Brain microvascular endothelial cell (primary cell): ENCODE measurements around the gene ESYT2.

ENCODE experiments used
- DNase-seq: peaks from one replicate; pipeline ENCODE4 v3.0.0-alpha.2; 2020
- H3K27ac ChIP-seq: fragments of 250-450 bp; sonication (Bioruptor Pico); 2 replicates; pipeline ENCODE4 v1.5.1; 2020; ENCODE audit warnings: mild to moderate bottlenecking, moderate library complexity
- H3K27me3 ChIP-seq: fragments of 250-450 bp; sonication (Bioruptor Pico); replicated peaks from 2 replicates; pipeline ENCODE4 v1.5.1; 2020; ENCODE audit warnings: mild to moderate bottlenecking
- H3K36me3 ChIP-seq: fragments of 250-450 bp; sonication (Bioruptor Pico); replicated peaks from 2 replicates; pipeline ENCODE4 v1.5.1; 2020; ENCODE audit warnings: mild to moderate bottlenecking
- H3K4me3 ChIP-seq: 2 replicates; pipeline ENCODE4 v1.5.1; 2011; ENCODE audit warnings: low read depth, mild to moderate bottlenecking, control low read depth, low read length, moderate library complexity
- in situ Hi-C: cut with HindIII; loops from 2 replicates; pipeline ENCODE4 v1.10.0; 2017; ENCODE audit warnings: low sequenced_read_pairs, low pct_ligation_motif_present
- TF ChIP-seq, protein P1 (sequence below): IDR thresholded peaks from 2 replicates; pipeline ENCODE4 v1.5.1; 2011; ENCODE audit warnings: low read depth, mild to moderate bottlenecking, moderate library complexity, low read length, control low read depth, inconsistent platforms; ENCODE audit errors: missing control alignments

ESYT2 gene

DNA sequence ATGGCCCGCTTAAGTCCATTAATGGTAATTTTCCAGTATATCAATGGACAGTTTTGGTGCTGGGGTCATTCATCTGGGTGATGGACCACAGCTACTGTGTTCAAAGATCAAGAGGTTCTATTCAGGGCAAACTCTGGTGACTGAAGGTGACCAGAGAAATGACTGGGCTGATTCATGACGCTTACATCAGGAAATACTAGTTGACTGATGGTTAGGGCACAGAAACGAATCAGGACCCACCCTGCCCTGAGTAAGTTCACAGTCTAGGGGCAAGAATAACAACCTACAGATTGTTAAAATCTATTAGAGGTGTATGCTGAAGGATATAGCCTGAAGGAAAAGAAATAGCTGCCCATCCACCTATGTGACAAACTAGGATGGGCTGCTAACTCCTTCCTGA is 134.3 kb downstream of the ESYT2 start:
- no peak overlapping the region for H3K27ac ChIP-seq

DNA sequence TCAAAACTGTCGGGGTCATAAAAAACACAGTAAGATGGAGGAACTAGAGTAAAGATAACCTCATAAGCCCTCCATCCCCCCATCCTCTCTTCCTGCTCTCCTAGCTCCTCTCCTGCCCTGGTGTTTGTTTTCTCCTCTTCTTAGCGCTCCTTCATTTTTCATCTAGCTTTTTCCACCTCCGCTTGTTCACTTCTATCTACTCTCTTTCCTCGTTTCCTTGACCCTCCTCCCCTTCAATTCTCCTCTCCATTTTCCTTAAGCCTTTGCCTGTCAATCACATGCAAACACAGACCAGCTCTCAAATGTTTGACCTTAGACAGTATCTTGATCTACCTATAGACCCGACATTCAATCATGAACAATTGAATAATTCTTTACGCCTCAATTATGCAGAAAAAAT is 134.7 kb downstream of the ESYT2 start:
- Histone ChIP-seq H3K27ac (no peak overlapping the region), H3K27me3 (no peaks in the 10 kb centered on the region), H3K4me3 (no peak overlapping the region), H3K36me3 (no peaks in the 10 kb centered on the region)
- in situ Hi-C loops: no loop called here
- TF ChIP-seq, protein P1, sequence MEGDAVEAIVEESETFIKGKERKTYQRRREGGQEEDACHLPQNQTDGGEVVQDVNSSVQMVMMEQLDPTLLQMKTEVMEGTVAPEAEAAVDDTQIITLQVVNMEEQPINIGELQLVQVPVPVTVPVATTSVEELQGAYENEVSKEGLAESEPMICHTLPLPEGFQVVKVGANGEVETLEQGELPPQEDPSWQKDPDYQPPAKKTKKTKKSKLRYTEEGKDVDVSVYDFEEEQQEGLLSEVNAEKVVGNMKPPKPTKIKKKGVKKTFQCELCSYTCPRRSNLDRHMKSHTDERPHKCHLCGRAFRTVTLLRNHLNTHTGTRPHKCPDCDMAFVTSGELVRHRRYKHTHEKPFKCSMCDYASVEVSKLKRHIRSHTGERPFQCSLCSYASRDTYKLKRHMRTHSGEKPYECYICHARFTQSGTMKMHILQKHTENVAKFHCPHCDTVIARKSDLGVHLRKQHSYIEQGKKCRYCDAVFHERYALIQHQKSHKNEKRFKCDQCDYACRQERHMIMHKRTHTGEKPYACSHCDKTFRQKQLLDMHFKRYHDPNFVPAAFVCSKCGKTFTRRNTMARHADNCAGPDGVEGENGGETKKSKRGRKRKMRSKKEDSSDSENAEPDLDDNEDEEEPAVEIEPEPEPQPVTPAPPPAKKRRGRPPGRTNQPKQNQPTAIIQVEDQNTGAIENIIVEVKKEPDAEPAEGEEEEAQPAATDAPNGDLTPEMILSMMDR: no peak
- DNase-seq: no peak

More for the DNA sequence above, 134.3 kb downstream of the ESYT2 start:
- no peak overlapping the region for H3K4me3 ChIP-seq
- no peaks in the 10 kb centered on the region for H3K36me3 ChIP-seq
- no peaks in the 10 kb centered on the region for H3K27me3 ChIP-seq
- no peak for DNase-seq
- in situ Hi-C loops: no loop called here
- TF ChIP-seq, protein P1: no peak

DNA sequence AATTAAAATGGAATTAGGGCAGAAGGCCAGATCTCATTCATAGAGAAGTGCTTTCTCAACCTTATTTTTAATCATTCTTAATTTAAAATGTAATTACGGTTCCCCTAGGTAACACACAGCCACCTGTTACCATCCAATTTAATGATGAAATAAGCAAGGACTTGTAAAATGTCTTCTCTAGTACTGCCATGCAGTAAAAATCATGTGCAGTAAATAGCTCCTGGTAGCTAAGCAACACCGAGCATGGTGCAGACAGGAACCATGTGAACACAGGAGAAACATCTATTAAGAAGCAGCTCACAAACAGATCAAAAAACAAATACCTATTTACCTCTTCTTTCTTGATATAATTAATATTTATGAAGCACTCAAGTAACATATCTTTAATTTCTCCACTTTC is 139.8 kb downstream of the ESYT2 start:
- TF ChIP-seq, protein P1: no peak
- no peak overlapping the region for H3K27ac ChIP-seq
- H3K4me3 ChIP-seq: no peak overlapping the region
- H3K27me3 ChIP-seq: no peaks in the 10 kb centered on the region
- no peaks in the 10 kb centered on the region for H3K36me3 ChIP-seq
- no peak for DNase-seq
- in situ Hi-C loops: no loop called here

DNA sequence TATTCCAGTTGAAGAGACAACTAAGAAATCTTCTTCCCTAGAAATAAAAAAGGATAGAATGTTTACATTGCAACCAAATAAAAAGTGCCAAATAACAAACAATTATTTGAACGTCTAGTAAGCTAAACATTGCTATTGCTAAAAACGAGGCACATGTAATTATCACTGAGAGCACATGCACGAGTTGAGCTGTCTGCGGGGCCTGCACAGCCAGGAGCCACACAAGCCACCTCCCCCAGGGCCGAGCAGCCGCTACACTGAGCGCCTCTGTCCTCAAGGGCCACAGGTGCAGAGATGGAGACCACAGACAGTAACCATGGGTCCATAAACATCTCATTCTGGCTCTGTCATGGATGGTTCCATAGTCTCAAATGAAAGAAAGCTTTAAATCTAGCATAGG is 141.9 kb downstream of the ESYT2 start:
- TF ChIP-seq, protein P1: no peak
- Histone ChIP-seq H3K36me3 (no peaks in the 10 kb centered on the region), H3K27ac (no peak overlapping the region), H3K4me3 (no peak overlapping the region), H3K27me3 (no peaks in the 10 kb centered on the region)
- DNase-seq: no peak
- in situ Hi-C loops: no loop called here

- no peaks in the 10 kb centered on the region for H3K36me3 ChIP-seq
Observed at GRCh38 chr7:158685693-158686092, 143.6 kb downstream of the ESYT2 start.

GRCh38 chr7:158684329-158684728 is 145.0 kb downstream of the ESYT2 start:
- H3K4me3 ChIP-seq: no peak overlapping the region
- TF ChIP-seq, protein P1: no peak
- no peaks in the 10 kb centered on the region for H3K27me3 ChIP-seq
- DNase-seq: no peak
- H3K27ac ChIP-seq: peak overlapping the region; percentile 26
- in situ Hi-C loops: no loop called here
- H3K36me3 ChIP-seq: no peaks in the 10 kb centered on the region

More at GRCh38 chr7:158685693-158686092, 143.6 kb downstream of the ESYT2 start:
- DNase-seq: no peak
- no peaks in the 10 kb centered on the region for H3K27me3 ChIP-seq
- H3K4me3 ChIP-seq: no peak overlapping the region
- TF ChIP-seq, protein P1: no peak
- no peak overlapping the region for H3K27ac ChIP-seq
- in situ Hi-C loops: no loop called here
